ENCODE data around the gene RNASE7. TPM values are rescaled to one million over a fixed set of nuclear protein-coding genes. Genes with fewer than 3 reads are reported as not detected.

RNASE7 gene
- total and polyA plus RNA-seq, 4 donors: 0.12 TPM; not detected in 3

DNA sequence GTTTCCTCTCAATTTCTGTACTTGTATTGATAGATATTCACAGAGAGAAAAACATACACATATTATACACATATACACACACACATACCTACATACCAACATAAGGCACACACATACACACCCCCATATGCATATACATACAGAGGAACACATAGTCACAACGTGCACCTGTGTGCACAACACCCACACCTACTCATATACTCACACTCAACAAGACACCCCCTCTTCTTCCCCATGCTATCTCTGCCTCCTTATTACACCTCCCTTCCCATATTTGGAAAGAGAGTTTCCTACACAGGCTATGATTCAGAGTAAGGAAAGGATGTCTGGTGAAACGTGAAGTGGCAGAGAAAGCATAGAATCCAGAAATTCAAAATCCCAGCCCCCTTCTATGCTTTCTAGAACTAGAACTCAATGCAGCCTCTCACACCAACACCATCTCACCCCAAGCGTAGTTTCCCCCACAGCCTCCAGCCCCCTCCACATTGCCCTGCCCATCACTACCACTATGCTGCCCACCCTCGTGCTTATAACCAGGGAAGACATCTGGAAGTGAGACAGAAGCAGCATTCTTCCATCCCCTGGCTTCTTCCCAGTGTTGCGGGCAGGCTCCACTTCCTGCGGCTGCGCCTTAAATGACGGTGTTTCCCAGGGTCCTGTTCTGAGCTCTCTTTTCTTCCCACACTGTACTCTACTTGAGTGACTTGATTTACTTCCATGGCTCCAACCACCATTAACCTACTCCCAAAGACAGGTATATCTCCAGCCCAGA, 17.9 kb downstream of the RNASE7 start:
- no peaks in the 10 kb centered on the region for H3K27me3 ChIP-seq (ENCODE audit: control insufficient read depth, insufficient read depth, low read length)
- peak in 3 of 6 donors; percentile 19 to 64 (median 32) for DNase-seq (ENCODE audit: low read depth in 4 of 6, low spot score in 6 of 6)
- H3K4me1 ChIP-seq (ENCODE audit: control insufficient read depth, insufficient read depth, low read length): peaks cover 7% of the 10 kb centered on the region
- H3K36me3 ChIP-seq (ENCODE audit: control insufficient read depth, insufficient read depth, low read length): no peaks in the 10 kb centered on the region
- H3K4me3 ChIP-seq (ENCODE audit: low read depth, low read length): no peak overlapping the region
- WGBS (ENCODE audit: insufficient coverage): 60% methylated on average over 6 of the region's 8 CpGs
- H3K27ac ChIP-seq (ENCODE audit: low read depth, low read length): no peak overlapping the region
- no peaks in the 10 kb centered on the region for H3K9me3 ChIP-seq (ENCODE audit: control insufficient read depth, insufficient read depth, low read length)

DNA sequence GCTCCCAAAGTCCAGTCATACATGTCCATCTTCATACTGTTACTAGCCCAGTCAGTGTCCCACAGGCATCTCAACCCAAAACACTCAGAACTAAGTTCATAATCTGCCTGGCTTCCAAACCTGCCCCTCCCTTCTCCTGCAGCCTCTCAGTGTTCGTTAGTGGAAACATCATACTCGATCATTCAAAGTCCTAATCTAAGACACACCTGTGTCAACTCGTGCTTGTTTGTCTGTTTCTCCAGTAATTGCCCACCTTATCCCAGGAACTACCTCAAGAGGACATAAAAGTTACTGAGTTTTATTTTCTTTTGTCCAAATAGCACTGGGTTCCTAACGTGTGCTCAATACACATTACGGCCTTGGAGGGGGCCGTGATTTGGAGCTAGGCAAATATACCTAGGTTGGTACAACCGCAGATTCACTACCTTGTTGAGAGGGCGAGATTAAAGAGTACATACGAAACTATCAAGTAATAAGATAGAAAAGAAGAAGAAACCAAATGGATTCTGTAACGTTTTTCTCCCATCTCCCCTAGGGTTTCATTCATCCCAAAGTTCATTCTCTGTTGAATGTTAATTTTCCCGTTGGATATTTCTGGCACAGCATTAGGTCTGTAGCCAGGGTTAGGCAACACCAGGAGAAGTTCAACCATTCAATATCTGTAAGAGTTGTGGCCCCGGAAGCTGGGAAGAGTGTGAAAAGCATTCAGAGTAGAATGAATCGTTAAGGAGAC, 18.6 kb downstream of the RNASE7 start:
- no peak for DNase-seq (ENCODE audit: low read depth in 4 of 6, low spot score in 6 of 6)
- no peaks in the 10 kb centered on the region for H3K36me3 ChIP-seq (ENCODE audit: control insufficient read depth, insufficient read depth, low read length)
- no peak overlapping the region for H3K27ac ChIP-seq (ENCODE audit: low read depth, low read length)
- H3K9me3 ChIP-seq (ENCODE audit: control insufficient read depth, insufficient read depth, low read length): no peaks in the 10 kb centered on the region
- no peaks in the 10 kb centered on the region for H3K27me3 ChIP-seq (ENCODE audit: control insufficient read depth, insufficient read depth, low read length)
- H3K4me3 ChIP-seq (ENCODE audit: low read depth, low read length): no peak overlapping the region
- WGBS (ENCODE audit: insufficient coverage): 75% methylated on average over 9 of the region's 13 CpGs
- peaks cover 7% of the 10 kb centered on the region for H3K4me1 ChIP-seq (ENCODE audit: control insufficient read depth, insufficient read depth, low read length)

DNA sequence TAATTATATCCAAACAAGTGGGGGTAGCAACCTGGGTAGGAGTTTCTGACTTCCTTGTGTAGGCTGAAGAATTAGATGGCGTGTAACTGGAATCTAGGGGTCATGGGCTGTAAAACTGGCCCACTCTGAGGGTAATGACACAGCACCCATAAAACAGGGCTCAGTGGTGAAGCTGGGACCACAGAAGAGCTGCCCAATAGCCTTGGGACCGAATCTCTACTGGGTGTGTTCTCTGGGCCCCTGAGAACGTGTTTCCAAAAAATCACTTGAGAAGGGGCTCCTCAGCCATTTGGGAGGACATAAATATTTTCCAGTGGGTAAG, 19.1 kb downstream of the RNASE7 start:
- 67% methylated on average over 3 of the region's 3 CpGs for WGBS (ENCODE audit: insufficient coverage)
- H3K27ac ChIP-seq (ENCODE audit: low read depth, low read length): no peak overlapping the region

DNA sequence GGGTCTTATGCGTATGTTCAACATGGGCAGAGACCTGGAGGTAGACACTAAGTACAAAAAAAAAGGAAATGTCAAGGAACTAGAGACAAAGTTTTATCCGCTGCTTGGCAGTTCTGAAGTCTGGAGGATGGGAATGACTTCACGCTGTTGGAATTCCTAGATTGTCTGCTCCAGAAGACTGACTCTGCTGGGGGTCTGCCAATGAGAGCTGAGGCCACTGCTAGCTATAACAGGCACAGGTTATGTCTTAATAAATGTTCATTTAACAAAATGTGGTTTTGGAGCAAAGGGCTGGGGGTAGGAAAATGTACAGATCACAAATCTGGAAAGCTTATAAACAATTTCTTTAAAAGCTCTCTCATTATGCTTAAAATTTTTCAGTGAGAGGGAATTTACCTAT, 21.3 kb downstream of the RNASE7 start:
- no peak overlapping the region for H3K27ac ChIP-seq (ENCODE audit: low read depth, low read length)
- H3K27me3 ChIP-seq (ENCODE audit: control insufficient read depth, insufficient read depth, low read length): no peaks in the 10 kb centered on the region
- WGBS (ENCODE audit: insufficient coverage): 71% methylated on average over 3 of the region's 3 CpGs
- H3K4me1 ChIP-seq (ENCODE audit: control insufficient read depth, insufficient read depth, low read length): peaks cover 4% of the 10 kb centered on the region
- H3K4me3 ChIP-seq (ENCODE audit: low read depth, low read length): no peak overlapping the region
- H3K9me3 ChIP-seq (ENCODE audit: control insufficient read depth, insufficient read depth, low read length): no peaks in the 10 kb centered on the region
- H3K36me3 ChIP-seq (ENCODE audit: control insufficient read depth, insufficient read depth, low read length): no peaks in the 10 kb centered on the region
- DNase-seq (ENCODE audit: low read depth in 4 of 6, low spot score in 6 of 6): no peak

More for the DNA sequence above, 19.1 kb downstream of the RNASE7 start:
- peaks cover 7% of the 10 kb centered on the region for H3K4me1 ChIP-seq (ENCODE audit: control insufficient read depth, insufficient read depth, low read length)
- no peak overlapping the region for H3K4me3 ChIP-seq (ENCODE audit: low read depth, low read length)
- no peak for DNase-seq (ENCODE audit: low read depth in 4 of 6, low spot score in 6 of 6)
- H3K27me3 ChIP-seq (ENCODE audit: control insufficient read depth, insufficient read depth, low read length): no peaks in the 10 kb centered on the region
- no peaks in the 10 kb centered on the region for H3K9me3 ChIP-seq (ENCODE audit: control insufficient read depth, insufficient read depth, low read length)
- no peaks in the 10 kb centered on the region for H3K36me3 ChIP-seq (ENCODE audit: control insufficient read depth, insufficient read depth, low read length)

DNA sequence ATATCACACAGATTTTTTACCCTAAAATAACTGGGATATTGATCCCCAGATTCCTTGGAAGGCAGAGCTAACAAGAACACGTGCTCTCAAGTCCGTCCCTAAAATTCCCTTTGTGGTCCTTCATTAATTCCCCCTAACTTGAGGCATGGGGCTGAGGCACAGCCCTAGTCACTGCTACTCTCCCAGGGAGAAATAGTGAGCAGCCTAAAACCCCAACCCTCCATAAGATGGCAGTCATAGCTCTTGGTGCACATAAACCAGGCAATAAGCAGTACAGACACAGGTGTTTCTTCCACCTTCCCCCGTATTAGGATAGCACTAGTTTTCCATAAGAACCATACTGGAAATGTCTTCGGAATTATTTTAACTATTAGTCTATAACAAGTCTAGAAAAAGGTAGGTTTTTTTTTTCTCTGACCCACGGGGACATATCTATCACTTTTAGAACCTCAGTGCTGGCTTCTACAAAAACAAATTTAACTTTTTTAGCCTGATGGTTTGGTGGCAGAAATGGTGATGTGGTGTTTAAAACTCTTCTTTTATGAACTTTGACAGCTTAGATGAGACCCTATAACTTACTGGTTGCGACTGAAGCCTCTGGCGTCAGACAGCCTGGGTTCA, 24.8 kb downstream of the RNASE7 start:
- no peak for DNase-seq (ENCODE audit: low read depth in 4 of 6, low spot score in 6 of 6)
- WGBS (ENCODE audit: insufficient coverage): 83% methylated on average over 2 of the region's 7 CpGs
- Histone ChIP-seq H3K4me3 (ENCODE audit: low read depth, low read length) (no peak overlapping the region), H3K36me3 (ENCODE audit: control insufficient read depth, insufficient read depth, low read length) (no peaks in the 10 kb centered on the region), H3K9me3 (ENCODE audit: control insufficient read depth, insufficient read depth, low read length) (no peaks in the 10 kb centered on the region), H3K4me1 (ENCODE audit: control insufficient read depth, insufficient read depth, low read length) (peaks cover 31% of the 10 kb centered on the region), H3K27me3 (ENCODE audit: control insufficient read depth, insufficient read depth, low read length) (no peaks in the 10 kb centered on the region), H3K27ac (ENCODE audit: low read depth, low read length) (no peak overlapping the region)

DNA sequence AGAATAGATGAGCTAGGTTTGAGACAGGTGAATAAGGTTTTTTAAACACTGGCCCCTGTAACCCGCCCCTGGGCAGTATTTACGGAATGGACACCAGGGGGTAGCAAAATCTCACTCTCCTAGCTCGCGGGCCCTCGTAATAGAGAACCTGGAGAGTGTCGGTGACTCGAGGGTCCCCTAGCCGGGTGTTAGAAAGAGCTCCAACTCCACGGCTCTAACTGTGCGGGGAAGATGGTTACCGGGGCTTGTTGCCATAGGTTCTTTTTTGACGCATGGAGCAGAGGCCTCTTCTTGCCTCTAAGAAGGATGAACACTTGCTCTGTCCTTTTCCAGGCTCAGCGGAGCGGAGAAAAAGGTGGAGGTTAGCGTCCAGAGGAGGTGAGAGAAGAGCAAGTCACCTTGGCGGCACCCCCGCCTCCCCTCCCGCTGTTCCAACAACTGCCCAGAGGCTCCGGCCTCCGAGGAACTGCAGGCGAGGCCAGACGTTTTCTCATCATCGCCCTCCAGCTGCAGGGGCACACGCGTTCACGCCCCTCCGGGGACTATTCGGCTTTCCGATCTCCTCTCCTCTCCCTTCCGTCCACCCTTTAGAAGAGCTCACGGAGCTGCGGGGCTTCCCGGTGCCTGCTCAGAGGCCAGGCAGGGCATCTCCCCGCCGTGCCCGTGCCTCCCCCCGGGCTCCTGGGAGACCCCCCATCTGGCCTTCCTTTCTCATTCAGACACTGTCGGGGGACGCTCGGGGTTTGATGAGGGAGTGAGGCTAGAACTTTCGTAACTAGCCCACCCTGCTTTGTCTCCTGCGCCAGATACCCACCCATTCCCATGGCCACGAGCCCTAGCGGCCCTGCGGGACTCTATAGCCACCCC, 26.6 kb downstream of the RNASE7 start:
- Histone ChIP-seq H3K27me3 (ENCODE audit: control insufficient read depth, insufficient read depth, low read length) (no peaks in the 10 kb centered on the region), H3K9me3 (ENCODE audit: control insufficient read depth, insufficient read depth, low read length) (no peaks in the 10 kb centered on the region), H3K36me3 (ENCODE audit: control insufficient read depth, insufficient read depth, low read length) (peaks cover 13% of the 10 kb centered on the region), H3K4me1 (ENCODE audit: control insufficient read depth, insufficient read depth, low read length) (peaks cover 44% of the 10 kb centered on the region), H3K27ac (ENCODE audit: low read depth, low read length) (peak overlapping the region; percentile 98), H3K4me3 (ENCODE audit: low read depth, low read length) (peak overlapping the region; percentile 75)
- WGBS (ENCODE audit: insufficient coverage): 1% methylated on average over 41 of the region's 45 CpGs
- DNase-seq (ENCODE audit: low read depth in 4 of 6, low spot score in 6 of 6): peak in 4 of 6 donors; percentile 49 to 90 (median 68)

DNA sequence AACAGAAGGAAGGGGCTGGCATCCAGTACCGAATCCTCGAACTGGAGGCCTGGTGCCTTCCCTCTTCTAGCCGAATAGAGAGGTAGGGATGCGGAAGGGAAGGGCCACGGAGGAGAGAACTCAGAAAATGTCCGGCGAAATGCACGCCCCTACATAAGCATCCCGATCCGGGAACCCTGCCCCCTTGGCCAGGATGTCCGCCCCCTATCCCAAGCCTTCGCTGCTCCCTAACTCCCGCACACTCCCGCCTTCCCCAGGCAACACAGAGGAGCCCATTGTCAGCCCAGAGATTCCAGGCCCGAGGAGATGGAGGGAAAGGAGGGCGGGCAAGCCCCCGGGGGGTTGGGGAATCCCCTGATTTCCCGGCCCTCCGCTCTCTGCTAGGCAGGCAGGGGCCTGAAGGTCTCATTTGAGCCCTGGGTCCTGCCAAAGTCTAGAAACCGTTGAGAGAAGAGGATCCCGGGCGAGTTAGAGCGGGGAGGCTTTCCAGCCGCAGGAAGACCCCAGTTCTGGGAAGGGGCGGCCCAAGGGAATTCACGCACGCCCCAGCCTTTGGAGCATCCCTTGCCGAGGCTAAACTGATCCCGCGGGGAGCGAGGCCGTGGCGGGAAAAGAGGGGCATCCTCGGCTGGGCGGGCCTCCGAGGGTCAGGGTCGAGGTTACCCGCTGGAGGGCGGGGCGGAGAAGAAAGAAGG, 27.4 kb downstream of the RNASE7 start:
- peak overlapping the region; percentile 98 for H3K27ac ChIP-seq (ENCODE audit: low read depth, low read length)
- H3K4me3 ChIP-seq (ENCODE audit: low read depth, low read length): peak overlapping the region; percentile 75
- under 1% methylated on average over 33 of the region's 40 CpGs for WGBS (ENCODE audit: insufficient coverage)
- DNase-seq (ENCODE audit: low read depth in 4 of 6, low spot score in 6 of 6): peak in 5 of 6 donors; percentile 52 to 91 (median 65)
- no peaks in the 10 kb centered on the region for H3K9me3 ChIP-seq (ENCODE audit: control insufficient read depth, insufficient read depth, low read length)
- H3K4me1 ChIP-seq (ENCODE audit: control insufficient read depth, insufficient read depth, low read length): peaks cover 51% of the 10 kb centered on the region
- H3K36me3 ChIP-seq (ENCODE audit: control insufficient read depth, insufficient read depth, low read length): peaks cover 21% of the 10 kb centered on the region
- no peaks in the 10 kb centered on the region for H3K27me3 ChIP-seq (ENCODE audit: control insufficient read depth, insufficient read depth, low read length)

DNA sequence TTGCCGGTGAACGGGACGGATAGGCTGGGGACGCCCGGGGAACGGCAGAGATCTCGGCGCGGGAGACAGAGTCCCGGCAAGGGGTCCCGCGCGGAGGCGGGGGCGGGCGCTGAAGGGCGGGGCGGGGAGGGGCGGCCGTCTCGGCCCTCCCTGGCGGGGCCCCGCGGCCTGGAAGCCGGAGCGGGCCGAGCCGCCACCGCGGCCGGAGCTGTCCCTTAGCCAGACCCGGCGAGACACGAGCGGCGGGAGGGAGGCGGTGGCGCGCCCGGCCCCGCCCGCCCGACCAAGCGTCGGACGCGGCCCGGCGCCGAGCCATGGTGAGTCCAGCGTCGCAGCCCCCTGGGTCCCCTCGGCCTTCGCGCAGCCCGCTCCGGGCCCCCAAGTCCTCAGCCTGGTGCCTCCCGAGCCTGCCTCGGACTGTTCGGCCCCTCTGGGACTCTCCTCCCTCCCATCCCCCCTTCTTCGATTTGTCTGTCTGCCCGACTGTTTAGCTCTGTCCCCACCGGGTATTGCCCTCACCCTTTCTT, 28.0 kb downstream of the RNASE7 start, which contains the start of gene ARHGEF40:
Gene ARHGEF40, plus strand, starts transcription at position 222 of the 527 bp plus-strand sequence. Its CDS starts 93 bp downstream, at position 315.
- peak in 3 of 6 donors; percentile 45 to 91 (median 57) for DNase-seq (ENCODE audit: low read depth in 4 of 6, low spot score in 6 of 6)
- Histone ChIP-seq H3K36me3 (ENCODE audit: control insufficient read depth, insufficient read depth, low read length) (peaks cover 27% of the 10 kb centered on the region), H3K27ac (ENCODE audit: low read depth, low read length) (peak within 1 kb of the TSS; percentile 98), H3K4me3 (ENCODE audit: low read depth, low read length) (peak within 1 kb of the TSS; percentile 89), H3K4me1 (ENCODE audit: control insufficient read depth, insufficient read depth, low read length) (peaks cover 57% of the 10 kb centered on the region), H3K9me3 (ENCODE audit: control insufficient read depth, insufficient read depth, low read length) (no peaks in the 10 kb centered on the region), H3K27me3 (ENCODE audit: control insufficient read depth, insufficient read depth, low read length) (no peaks in the 10 kb centered on the region)
- under 1% methylated on average over 63 of the region's 63 CpGs for WGBS (ENCODE audit: insufficient coverage)

Data from spinal cord (tissue), 10 donors.